ENCODE results near the gene FURIN. TPM values are rescaled to one million over a fixed set of nuclear protein-coding genes. Genes with fewer than 3 reads are reported as not detected.
A peak's percentile ranks its signal among the peaks of the same experiment; 100 is the strongest.

The FURIN gene
- total and polyA plus RNA-seq, 9 of the 15 experiments (the other 6 are each of a cell fraction or from before 2014, with no cell fraction given): 0.92 to 99.9 (median 34.8) TPM

DNA sequence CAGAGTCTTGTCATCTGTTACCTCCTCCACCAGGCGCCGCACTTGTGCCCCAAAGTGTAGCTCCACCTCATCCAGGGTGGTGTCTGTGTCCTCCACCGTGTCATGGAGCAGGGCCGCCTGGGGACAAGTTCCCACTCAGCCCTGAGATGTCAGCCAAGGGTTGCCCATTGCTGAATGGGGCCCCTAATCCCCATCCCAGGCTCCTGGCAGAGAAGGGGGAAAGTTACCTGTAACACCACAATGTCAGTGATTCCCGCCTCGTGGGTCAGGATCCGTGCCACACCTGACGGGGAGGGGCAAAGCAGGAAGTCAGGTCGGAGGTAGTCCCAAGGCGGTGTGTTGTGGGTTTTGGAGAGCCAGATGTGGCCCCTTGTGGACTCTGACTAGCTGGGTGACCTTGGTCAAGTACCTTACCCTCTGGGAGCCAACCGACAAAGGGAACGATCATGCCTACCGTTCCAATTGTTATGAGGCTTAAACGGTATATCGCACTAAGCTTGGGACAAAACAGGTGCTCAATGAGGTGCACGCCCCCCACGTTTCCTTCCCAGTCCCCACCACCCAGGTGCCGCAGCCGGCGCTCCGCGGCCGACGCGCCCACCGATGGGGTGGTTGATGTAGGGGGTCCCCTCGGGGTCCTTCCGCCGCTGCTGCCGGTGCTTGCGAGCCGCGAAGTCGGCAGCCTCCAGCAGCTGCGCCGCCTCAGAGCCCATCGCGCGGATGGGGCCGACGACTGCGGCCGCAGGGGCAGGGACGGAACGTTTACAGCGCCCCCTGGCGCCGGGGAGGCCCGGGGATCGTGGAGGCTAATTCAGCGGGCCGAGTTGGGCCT lies 63.7 kb downstream of the FURIN start, which contains the start of gene HDDC3 (continued):
- TF ChIP-seq DPF2 (IDR thresholded peaks at IDR 0.05) (no peak; the same call in 1 of the 2 replicates), ZNF436 (CRISPR knock-in tag; IDR thresholded peaks at IDR 0.05) (no peak), NCOA1 (IDR thresholded peaks at IDR 0.05; ENCODE audit: low read depth) (0 out of 2 replicates have a peak, but pooled peaks have one; percentile 37), FOXP1 (CRISPR knock-in tag; IDR thresholded peaks at IDR 0.05) (no peak), FOXK2 (conservative IDR thresholded peaks at IDR 0.05 in 1 of 2, IDR thresholded peaks at IDR 0.05 in 1 of 2; ENCODE audit: low read depth in 2 of 2) (peak; percentile 19 to 24; a peak in 3 of 4 replicates), PML (IDR thresholded peaks at IDR 0.05; ENCODE audit: low read length) (peak; percentile 20; the same call in 1 of the 2 replicates), RBM34 (IDR thresholded peaks at IDR 0.05; ENCODE audit: borderline replicate concordance, insufficient read depth, low read length) (no peak), BCL6 (CRISPR knock-in tag; IDR thresholded peaks at IDR 0.05) (no peak), SAFB2 (IDR thresholded peaks at IDR 0.05; ENCODE audit: borderline replicate concordance, low read depth, low read length, severe bottlenecking) (no peak), HMGN3 (IDR thresholded peaks at IDR 0.05; ENCODE audit: borderline replicate concordance, extremely low read depth, insufficient read length, low read depth, low read length) (peak; percentile 80), ELF2 (CRISPR knock-in tag; IDR thresholded peaks at IDR 0.05) (peak; percentile 8; the same call in 1 of the 2 replicates), ZFP36 (IDR thresholded peaks at IDR 0.05; ENCODE audit: low read depth, low read length, partially characterized antibody) (no peak), ATF1 (CRISPR knock-in tag; IDR thresholded peaks at IDR 0.05) (no peak), ATF1 (tag; IDR thresholded peaks at IDR 0.05) (peak; percentile 70), NFE2 (IDR thresholded peaks at IDR 0.05; ENCODE audit: low read depth) (no peak), ZNF644 (tag; IDR thresholded peaks at IDR 0.05; ENCODE audit: low read depth) (no peak), KAT7 (CRISPR knock-in tag; IDR thresholded peaks at IDR 0.05; ENCODE audit: borderline replicate concordance) (peak; percentile 89; the same call in 1 of the 2 replicates)
- TF ChIP-seq, protein P1, sequence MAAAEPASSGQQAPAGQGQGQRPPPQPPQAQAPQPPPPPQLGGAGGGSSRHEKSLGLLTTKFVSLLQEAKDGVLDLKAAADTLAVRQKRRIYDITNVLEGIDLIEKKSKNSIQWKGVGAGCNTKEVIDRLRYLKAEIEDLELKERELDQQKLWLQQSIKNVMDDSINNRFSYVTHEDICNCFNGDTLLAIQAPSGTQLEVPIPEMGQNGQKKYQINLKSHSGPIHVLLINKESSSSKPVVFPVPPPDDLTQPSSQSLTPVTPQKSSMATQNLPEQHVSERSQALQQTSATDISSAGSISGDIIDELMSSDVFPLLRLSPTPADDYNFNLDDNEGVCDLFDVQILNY (CRISPR knock-in tag; IDR thresholded peaks at IDR 0.05): no peak
- TF ChIP-seq, protein P2, sequence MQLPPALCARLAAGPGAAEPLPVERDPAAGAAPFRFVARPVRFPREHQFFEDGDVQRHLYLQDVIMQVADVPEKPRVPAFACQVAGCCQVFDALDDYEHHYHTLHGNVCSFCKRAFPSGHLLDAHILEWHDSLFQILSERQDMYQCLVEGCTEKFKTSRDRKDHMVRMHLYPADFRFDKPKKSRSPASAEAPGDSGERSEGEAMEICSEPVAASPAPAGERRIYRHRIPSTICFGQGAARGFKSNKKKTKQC (CRISPR knock-in tag; IDR thresholded peaks at IDR 0.05): no peak; the same call in 1 of the 2 replicates
- TF ChIP-seq, protein P3, sequence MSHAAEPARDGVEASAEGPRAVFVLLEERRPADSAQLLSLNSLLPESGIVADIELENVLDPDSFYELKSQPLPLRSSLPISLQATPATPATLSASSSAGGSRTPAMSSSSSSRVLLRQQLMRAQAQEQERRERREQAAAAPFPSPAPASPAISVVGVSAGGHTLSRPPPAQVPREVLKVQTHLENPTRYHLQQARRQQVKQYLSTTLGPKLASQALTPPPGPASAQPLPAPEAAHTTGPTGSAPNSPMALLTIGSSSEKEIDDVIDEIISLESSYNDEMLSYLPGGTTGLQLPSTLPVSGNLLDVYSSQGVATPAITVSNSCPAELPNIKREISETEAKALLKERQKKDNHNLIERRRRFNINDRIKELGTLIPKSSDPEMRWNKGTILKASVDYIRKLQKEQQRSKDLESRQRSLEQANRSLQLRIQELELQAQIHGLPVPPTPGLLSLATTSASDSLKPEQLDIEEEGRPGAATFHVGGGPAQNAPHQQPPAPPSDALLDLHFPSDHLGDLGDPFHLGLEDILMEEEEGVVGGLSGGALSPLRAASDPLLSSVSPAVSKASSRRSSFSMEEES (CRISPR knock-in tag; IDR thresholded peaks at IDR 0.05): no peak
- TF ChIP-seq, protein P4, sequence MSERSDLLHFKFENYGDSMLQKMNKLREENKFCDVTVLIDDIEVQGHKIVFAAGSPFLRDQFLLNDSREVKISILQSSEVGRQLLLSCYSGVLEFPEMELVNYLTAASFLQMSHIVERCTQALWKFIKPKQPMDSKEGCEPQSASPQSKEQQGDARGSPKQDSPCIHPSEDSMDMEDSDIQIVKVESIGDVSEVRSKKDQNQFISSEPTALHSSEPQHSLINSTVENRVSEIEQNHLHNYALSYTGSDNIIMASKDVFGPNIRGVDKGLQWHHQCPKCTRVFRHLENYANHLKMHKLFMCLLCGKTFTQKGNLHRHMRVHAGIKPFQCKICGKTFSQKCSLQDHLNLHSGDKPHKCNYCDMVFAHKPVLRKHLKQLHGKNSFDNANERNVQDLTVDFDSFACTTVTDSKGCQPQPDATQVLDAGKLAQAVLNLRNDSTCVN (CRISPR knock-in tag; IDR thresholded peaks at IDR 0.05): 0 out of 2 replicates have a peak, but pooled peaks have one; percentile 63

All from K562 (cell line).